ENCODE results near the gene NFATC2. TPM values are rescaled to one million over a fixed set of nuclear protein-coding genes. Genes with fewer than 3 reads are reported as not detected.

The NFATC2 gene
- total and polyA plus RNA-seq, 2 of the 8 experiments (the other 6 are each of a cell fraction or from before 2014, with no cell fraction given) = 0.27 to 0.91 TPM

DNA sequence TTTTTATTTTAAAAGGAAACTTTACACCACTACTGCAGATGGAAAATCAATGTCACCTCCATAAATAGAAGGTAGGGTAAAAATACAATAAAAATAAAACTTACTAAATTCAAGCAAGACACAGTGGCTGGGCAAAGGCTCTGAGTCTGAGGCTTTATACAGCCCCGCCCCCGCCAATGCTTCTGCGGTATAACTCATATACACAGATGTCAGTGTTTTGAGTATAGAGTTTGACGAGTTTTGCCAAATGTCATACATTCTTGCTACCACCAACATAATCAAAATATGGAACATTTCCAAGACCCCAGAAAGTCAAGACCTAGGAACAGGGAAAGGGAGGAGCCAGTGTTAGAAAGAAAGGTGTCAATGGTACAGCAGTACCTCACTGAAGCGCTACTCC lies 12.8 kb downstream of the NFATC2 start:
- Histone ChIP-seq H3K36me3 (ENCODE audit: control insufficient read depth in 2 of 4, insufficient read depth in 4 of 4, low read length in 3 of 4) (no peaks in the 10 kb centered on the region), H2BK12ac (ENCODE audit: low read depth, low read length) (no peak overlapping the region), H3K4ac (replicated peaks; ENCODE audit: insufficient read length, low read depth, low read length) (no peak overlapping the region), H3K18ac (ENCODE audit: extremely low read depth, low read length) (no peak overlapping the region), H3K79me2 (ENCODE audit: control insufficient read depth in 1 of 2, insufficient read depth in 2 of 2, low read length in 2 of 2) (no peaks in the 10 kb centered on the region), H2AK5ac (ENCODE audit: low read depth, low read length) (no peak overlapping the region), H3K27me3 (replicated peaks in 1 of 4; ENCODE audit: control insufficient read depth in 3 of 4, extremely low read depth in 1 of 4, insufficient read depth in 3 of 4, low read length in 3 of 4) (no peaks in the 10 kb centered on the region), H3K4me2 (ENCODE audit: insufficient read depth in 1 of 2, low read depth in 2 of 2, low read length in 2 of 2) (no peak overlapping the region), H3K9ac (replicated peaks in 1 of 4; ENCODE audit: extremely low read depth in 1 of 4, low read depth in 3 of 4, low read length in 3 of 4) (no peak overlapping the region), H4K20me1 (replicated peaks in 1 of 2; ENCODE audit: control insufficient read depth in 1 of 2, insufficient read depth in 2 of 2, low read length in 2 of 2) (no peaks in the 10 kb centered on the region), H2BK15ac (ENCODE audit: low read length) (no peak overlapping the region), H3K4me1 (replicated peaks in 1 of 4; ENCODE audit: control insufficient read depth in 3 of 4, insufficient read depth in 4 of 4, low read length in 3 of 4) (no peaks in the 10 kb centered on the region; a peak in 1 of 7 replicates), H2BK5ac (ENCODE audit: low read depth, low read length) (no peak overlapping the region), H3K27ac (ENCODE audit: low read depth, low read length) (no peak overlapping the region), H3K56ac (replicated peaks; ENCODE audit: insufficient read length, low read depth, low read length) (no peak overlapping the region), H2BK20ac (ENCODE audit: low read length) (no peak overlapping the region), H3K23ac (ENCODE audit: insufficient read length) (no peak overlapping the region), H2BK120ac (replicated peaks; ENCODE audit: low read depth, low read length) (no peak overlapping the region), H3K9me3 (ENCODE audit: insufficient read depth in 2 of 2, low read depth in 1 of 2, low read length in 1 of 2) (no peaks in the 10 kb centered on the region), H4K91ac (replicated peaks; ENCODE audit: insufficient read length, low read length) (no peak overlapping the region), H4K8ac (ENCODE audit: extremely low read depth, insufficient read depth, low read length) (no peak overlapping the region), H3K14ac (ENCODE audit: insufficient read length) (no peak overlapping the region), H3K4me3 (ENCODE audit: extremely low read depth in 1 of 4, insufficient read depth in 2 of 4, low read depth in 3 of 4, low read length in 4 of 4) (no peak overlapping the region), H3K23me2 (ENCODE audit: low read depth, low read length) (no peaks in the 10 kb centered on the region), H3K79me1 (ENCODE audit: low read depth, low read length) (no peaks in the 10 kb centered on the region), H4K5ac (ENCODE audit: insufficient read length, low read depth, low read length) (no peak overlapping the region), H2AFZ (ENCODE audit: low read length) (no peak overlapping the region)
- CTCF ChIA-PET (ENCODE audit: partially characterized antibody) = interaction anchor here (0.6 to 0.7 kb wide), 2 partner anchors 40 to 85 kb away, joined by 3 to 4 read pairs; no protein-coding TSS in a partner anchor
- POLR2A ChIA-PET (ENCODE audit: partially characterized antibody) = no interaction called here
- no peak for TF ChIP-seq KDM5A (IDR thresholded peaks at IDR 0.05; ENCODE audit: low read length)
- no peak for TF ChIP-seq TEAD4 (IDR thresholded peaks at IDR 0.05; ENCODE audit: low read depth, low read length)
- no peak for TF ChIP-seq POLR2A (IDR thresholded peaks at IDR 0.05; ENCODE audit: control extremely low read depth in 1 of 2, low read depth in 2 of 2, low read length in 2 of 2)
- no peak for TF ChIP-seq CTBP2 (IDR thresholded peaks at IDR 0.05; ENCODE audit: borderline replicate concordance, insufficient read depth, insufficient read length, low read length)
- no peak for TF ChIP-seq ATF3 (IDR thresholded peaks at IDR 0.05; ENCODE audit: insufficient read depth, low read depth, low read length)
- no peak for TF ChIP-seq TAF1 (IDR thresholded peaks at IDR 0.05; ENCODE audit: low read depth, low read length)
- no peak for TF ChIP-seq USF2 (IDR thresholded peaks at IDR 0.05; ENCODE audit: low read length)
- TF ChIP-seq GABPA (IDR thresholded peaks at IDR 0.05; ENCODE audit: borderline replicate concordance, insufficient read depth, low read length) = no peak
- TF ChIP-seq KDM4A (IDR thresholded peaks at IDR 0.05; ENCODE audit: low read depth, low read length, severe bottlenecking) = no peak
- TF ChIP-seq BRCA1 (IDR thresholded peaks at IDR 0.05; ENCODE audit: low read depth, low read length) = no peak
- no peak for DNase-seq (ENCODE audit: low read depth in 1 of 2, low spot score in 2 of 2)
- FAIRE-seq = no peak
- 88% methylated on average over 5 of the region's 5 CpGs; no CpG with 5 or more reads in 1 of the 2 experiments for WGBS, 2 experiments (ENCODE audit: extremely low coverage in 1 of 2, insufficient coverage in 1 of 2, insufficient read length in 1 of 2, insufficient replicate concordance in 2 of 2, low coverage in 1 of 2, low lambda C conversion rate in 2 of 2, missing lambda C conversion rate in 1 of 2)
